ENCODE data around the gene STK11IP. TPM values are rescaled to one million over a fixed set of nuclear protein-coding genes. Genes with fewer than 3 reads are reported as not detected.

The STK11IP gene
- total and polyA plus RNA-seq, 7 experiments from 2014 or later, result 6.8 to 46.4 (median 42.1) TPM

- H3K27me3 ChIP-seq (ENCODE audit: control insufficient read depth in 2 of 2, insufficient read depth in 2 of 2, low read length in 2 of 2), result no peaks in the 10 kb centered on the region
- no peaks in the 10 kb centered on the region for H3K9me3 ChIP-seq (ENCODE audit: control insufficient read depth in 2 of 3, low read length in 3 of 3)
- H3K27ac ChIP-seq (ENCODE audit: low read depth, low read length), result no peak overlapping the region
- DNase-seq, result no peak
- H3K36me3 ChIP-seq (ENCODE audit: control insufficient read depth in 2 of 3, insufficient read depth in 3 of 3, low read length in 3 of 3), result no peaks in the 10 kb centered on the region
- no peaks in the 10 kb centered on the region for H3K36me3 Mint-ChIP-seq
- peaks cover 5 to 25% (median 14%) of the 10 kb centered on the region in 5 donors for H3K27me3 Mint-ChIP-seq
- ATAC-seq, result no peak
- H3K4me3 ChIP-seq (ENCODE audit: low read length), result no peak overlapping the region
- no peaks in the 10 kb centered on the region for H3K4me1 ChIP-seq (ENCODE audit: control insufficient read depth in 2 of 2, insufficient read depth in 2 of 2, low read length in 2 of 2)
- no peaks in the 10 kb centered on the region for H3K9me3 Mint-ChIP-seq
- no peak overlapping the region for H3K4me3 Mint-ChIP-seq
- intact Hi-C loops (cut with micrococcal nuclease), result no loop called here
- CTCF ChIA-PET, result no interaction called here
- H3K4me1 Mint-ChIP-seq, result peaks cover 0 to 9% (median 0%) of the 10 kb centered on the region in 7 donors
- POLR2A ChIA-PET, result no interaction called here
- H3K27ac Mint-ChIP-seq, result peak overlapping the region in 1 of 9 donors; percentile 22
Observed at GRCh38 chr2:219634171-219634940, 36.7 kb downstream of the STK11IP start.

GRCh38 chr2:219634951-219635751 is 37.5 kb downstream of the STK11IP start:
- H3K4me1 Mint-ChIP-seq, result peaks cover 0 to 11% (median 0%) of the 10 kb centered on the region in 7 donors
- POLR2A ChIA-PET, result no interaction called here
- DNase-seq (no peak), ATAC-seq (no peak)
- no peak overlapping the region for H3K27ac Mint-ChIP-seq
- intact Hi-C loops (cut with micrococcal nuclease), result no loop called here
- Histone ChIP-seq H3K9me3 (ENCODE audit: control insufficient read depth in 2 of 3, low read length in 3 of 3) (no peaks in the 10 kb centered on the region), H3K27me3 (ENCODE audit: control insufficient read depth in 2 of 2, insufficient read depth in 2 of 2, low read length in 2 of 2) (no peaks in the 10 kb centered on the region), H3K4me1 (ENCODE audit: control insufficient read depth in 2 of 2, insufficient read depth in 2 of 2, low read length in 2 of 2) (no peaks in the 10 kb centered on the region), H3K4me3 (ENCODE audit: low read length) (no peak overlapping the region), H3K27ac (ENCODE audit: low read depth, low read length) (no peak overlapping the region), H3K36me3 (ENCODE audit: control insufficient read depth in 2 of 3, insufficient read depth in 3 of 3, low read length in 3 of 3) (no peaks in the 10 kb centered on the region)
- no peaks in the 10 kb centered on the region for H3K36me3 Mint-ChIP-seq
- CTCF ChIA-PET, result no interaction called here
- H3K27me3 Mint-ChIP-seq, result peaks cover 3 to 27% (median 14%) of the 10 kb centered on the region in 5 donors
- no peak overlapping the region for H3K4me3 Mint-ChIP-seq
- H3K9me3 Mint-ChIP-seq, result no peaks in the 10 kb centered on the region

- Mint-ChIP-seq H3K4me3 (no peak overlapping the region), H3K9me3 (no peaks in the 10 kb centered on the region), H3K27ac (no peak overlapping the region), H3K4me1 (peaks cover 0 to 11% (median 0%) of the 10 kb centered on the region in 7 donors), H3K36me3 (no peaks in the 10 kb centered on the region), H3K27me3 (peaks cover 0 to 26% (median 10%) of the 10 kb centered on the region in 5 donors)
- intact Hi-C loops (cut with micrococcal nuclease), result no loop called here
- no peaks in the 10 kb centered on the region for H3K4me1 ChIP-seq (ENCODE audit: control insufficient read depth in 2 of 2, insufficient read depth in 2 of 2, low read length in 2 of 2)
- no peaks in the 10 kb centered on the region for H3K36me3 ChIP-seq (ENCODE audit: control insufficient read depth in 2 of 3, insufficient read depth in 3 of 3, low read length in 3 of 3)
- no peaks in the 10 kb centered on the region for H3K27me3 ChIP-seq (ENCODE audit: control insufficient read depth in 2 of 2, insufficient read depth in 2 of 2, low read length in 2 of 2)
- DNase-seq (no peak), ATAC-seq (no peak)
- no peak overlapping the region for H3K4me3 ChIP-seq (ENCODE audit: low read length)
- CTCF ChIA-PET, result no interaction called here
- POLR2A ChIA-PET, result no interaction called here
- H3K27ac ChIP-seq (ENCODE audit: low read depth, low read length), result no peak overlapping the region
- H3K9me3 ChIP-seq (ENCODE audit: control insufficient read depth in 2 of 3, low read length in 3 of 3), result no peaks in the 10 kb centered on the region
Observed at GRCh38 chr2:219636144-219636915, 38.7 kb downstream of the STK11IP start.

- H3K27me3 Mint-ChIP-seq, result peaks cover 0 to 26% (median 13%) of the 10 kb centered on the region in 5 donors
- Histone ChIP-seq H3K27me3 (ENCODE audit: control insufficient read depth in 2 of 2, insufficient read depth in 2 of 2, low read length in 2 of 2) (no peaks in the 10 kb centered on the region), H3K4me1 (ENCODE audit: control insufficient read depth in 2 of 2, insufficient read depth in 2 of 2, low read length in 2 of 2) (no peaks in the 10 kb centered on the region), H3K36me3 (ENCODE audit: control insufficient read depth in 2 of 3, insufficient read depth in 3 of 3, low read length in 3 of 3) (no peaks in the 10 kb centered on the region), H3K4me3 (ENCODE audit: low read length) (no peak overlapping the region), H3K27ac (ENCODE audit: low read depth, low read length) (no peak overlapping the region), H3K9me3 (ENCODE audit: control insufficient read depth in 2 of 3, low read length in 3 of 3) (no peaks in the 10 kb centered on the region)
- no peaks in the 10 kb centered on the region for H3K9me3 Mint-ChIP-seq
- peaks cover 0 to 11% (median 0%) of the 10 kb centered on the region in 7 donors for H3K4me1 Mint-ChIP-seq
- no peaks in the 10 kb centered on the region for H3K36me3 Mint-ChIP-seq
- no peak overlapping the region for H3K27ac Mint-ChIP-seq
- no peak for DNase-seq
- intact Hi-C loops (cut with micrococcal nuclease), result no loop called here
- ChIA-PET POLR2A (no interaction called here), CTCF (interaction anchor here (1.0 kb wide), 1 partner anchor 97 kb away, joined by 3 read pairs; no protein-coding TSS in a partner anchor)
- H3K4me3 Mint-ChIP-seq, result no peak overlapping the region
- ATAC-seq, result no peak
Observed at GRCh38 chr2:219636941-219637841, 39.5 kb downstream of the STK11IP start.

- POLR2A ChIA-PET, result no interaction called here
- H3K36me3 Mint-ChIP-seq, result no peaks in the 10 kb centered on the region
- Histone ChIP-seq H3K27me3 (ENCODE audit: control insufficient read depth in 2 of 2, insufficient read depth in 2 of 2, low read length in 2 of 2) (no peaks in the 10 kb centered on the region), H3K4me1 (ENCODE audit: control insufficient read depth in 2 of 2, insufficient read depth in 2 of 2, low read length in 2 of 2) (peaks cover 3% of the 10 kb centered on the region in 2 donors), H3K4me3 (ENCODE audit: low read length) (no peak overlapping the region), H3K27ac (ENCODE audit: low read depth, low read length) (no peak overlapping the region), H3K36me3 (ENCODE audit: control insufficient read depth in 2 of 3, insufficient read depth in 3 of 3, low read length in 3 of 3) (no peaks in the 10 kb centered on the region), H3K9me3 (ENCODE audit: control insufficient read depth in 2 of 3, low read length in 3 of 3) (no peaks in the 10 kb centered on the region)
- ATAC-seq (no peak), DNase-seq (no peak)
- H3K4me3 Mint-ChIP-seq, result no peak overlapping the region
- H3K27ac Mint-ChIP-seq, result no peak overlapping the region
- intact Hi-C loops (cut with micrococcal nuclease), result no loop called here
- CTCF ChIA-PET, result interaction anchor here (1.0 kb wide), 1 partner anchor 97 kb away, joined by 3 read pairs; no protein-coding TSS in a partner anchor
- H3K27me3 Mint-ChIP-seq, result peaks cover 0 to 26% (median 13%) of the 10 kb centered on the region in 5 donors
- H3K4me1 Mint-ChIP-seq, result peaks cover 0 to 15% (median 0%) of the 10 kb centered on the region in 7 donors
- no peaks in the 10 kb centered on the region for H3K9me3 Mint-ChIP-seq
Observed at GRCh38 chr2:219637842-219638185, 40.2 kb downstream of the STK11IP start.
